ENCODE results near the gene CAMK1G.

The CAMK1G gene

GRCh38 chr1:209565759-209566678 lies 17.5 kb upstream of the CAMK1G start:
- Histone ChIP-seq H3K4me1 (ENCODE audit: control insufficient read depth, insufficient read depth, low read length) (peaks cover 4% of the 10 kb centered on the region; the same call in 1 of the 2 replicates), H3K9me3 (ENCODE audit: control insufficient read depth, insufficient read depth, low read length) (no peaks in the 10 kb centered on the region), H3K9ac (ENCODE audit: low read depth, low read length) (no peak overlapping the region), H3K4me3 (ENCODE audit: low read depth, low read length) (no peak overlapping the region), H3K36me3 (ENCODE audit: control insufficient read depth, insufficient read depth, low read length) (no peaks in the 10 kb centered on the region), H3K27me3 (ENCODE audit: control insufficient read depth, insufficient read depth, low read length) (peaks cover 11% of the 10 kb centered on the region), H3K27ac (ENCODE audit: low read depth, low read length) (no peak overlapping the region)

GRCh38 chr1:209567698-209568175 lies 15.8 kb upstream of the CAMK1G start:
- Histone ChIP-seq H3K36me3 (ENCODE audit: control insufficient read depth, insufficient read depth, low read length) (no peaks in the 10 kb centered on the region), H3K27ac (ENCODE audit: low read depth, low read length) (no peak overlapping the region), H3K9me3 (ENCODE audit: control insufficient read depth, insufficient read depth, low read length) (no peaks in the 10 kb centered on the region), H3K27me3 (ENCODE audit: control insufficient read depth, insufficient read depth, low read length) (peaks cover 10% of the 10 kb centered on the region), H3K9ac (ENCODE audit: low read depth, low read length) (no peak overlapping the region), H3K4me1 (ENCODE audit: control insufficient read depth, insufficient read depth, low read length) (peaks cover 4% of the 10 kb centered on the region; the same call in 1 of the 2 replicates), H3K4me3 (ENCODE audit: low read depth, low read length) (no peak overlapping the region)

- Histone ChIP-seq H3K4me1 (ENCODE audit: control insufficient read depth, insufficient read depth, low read length) (peaks cover 4% of the 10 kb centered on the region; the same call in 1 of the 2 replicates), H3K9me3 (ENCODE audit: control insufficient read depth, insufficient read depth, low read length) (no peaks in the 10 kb centered on the region), H3K9ac (ENCODE audit: low read depth, low read length) (no peak overlapping the region), H3K27ac (ENCODE audit: low read depth, low read length) (no peak overlapping the region), H3K27me3 (ENCODE audit: control insufficient read depth, insufficient read depth, low read length) (peaks cover 8% of the 10 kb centered on the region; the same call in 1 of the 2 replicates), H3K36me3 (ENCODE audit: control insufficient read depth, insufficient read depth, low read length) (no peaks in the 10 kb centered on the region), H3K4me3 (ENCODE audit: low read depth, low read length) (no peak overlapping the region)
Measured at GRCh38 chr1:209569455-209570207, 13.9 kb upstream of the CAMK1G start.

GRCh38 chr1:209570743-209571142 lies 12.8 kb upstream of the CAMK1G start:
- Histone ChIP-seq H3K9ac (ENCODE audit: low read depth, low read length) (no peak overlapping the region), H3K4me1 (ENCODE audit: control insufficient read depth, insufficient read depth, low read length) (peaks cover 4% of the 10 kb centered on the region; the same call in 1 of the 2 replicates), H3K36me3 (ENCODE audit: control insufficient read depth, insufficient read depth, low read length) (no peaks in the 10 kb centered on the region), H3K4me3 (ENCODE audit: low read depth, low read length) (no peak overlapping the region), H3K27ac (ENCODE audit: low read depth, low read length) (no peak overlapping the region), H3K9me3 (ENCODE audit: control insufficient read depth, insufficient read depth, low read length) (no peaks in the 10 kb centered on the region), H3K27me3 (ENCODE audit: control insufficient read depth, insufficient read depth, low read length) (no peaks in the 10 kb centered on the region; the same call in none of the 2 replicates)

GRCh38 chr1:209576392-209577197 lies 6.9 kb upstream of the CAMK1G start:
- Histone ChIP-seq H3K27me3 (ENCODE audit: control insufficient read depth, insufficient read depth, low read length) (no peaks in the 10 kb centered on the region; the same call in none of the 2 replicates), H3K27ac (ENCODE audit: low read depth, low read length) (no peak overlapping the region), H3K36me3 (ENCODE audit: control insufficient read depth, insufficient read depth, low read length) (no peaks in the 10 kb centered on the region), H3K4me3 (ENCODE audit: low read depth, low read length) (no peak overlapping the region), H3K9ac (ENCODE audit: low read depth, low read length) (no peak overlapping the region), H3K4me1 (ENCODE audit: control insufficient read depth, insufficient read depth, low read length) (0 out of 2 replicates have a peak, but pooled peaks cover 3% of the 10 kb centered on the region), H3K9me3 (ENCODE audit: control insufficient read depth, insufficient read depth, low read length) (no peaks in the 10 kb centered on the region)

GRCh38 chr1:209577346-209577745 lies 6.2 kb upstream of the CAMK1G start:
- Histone ChIP-seq H3K36me3 (ENCODE audit: control insufficient read depth, insufficient read depth, low read length) (no peaks in the 10 kb centered on the region), H3K27ac (ENCODE audit: low read depth, low read length) (no peak overlapping the region), H3K27me3 (ENCODE audit: control insufficient read depth, insufficient read depth, low read length) (no peaks in the 10 kb centered on the region; the same call in none of the 2 replicates), H3K9me3 (ENCODE audit: control insufficient read depth, insufficient read depth, low read length) (no peaks in the 10 kb centered on the region), H3K4me3 (ENCODE audit: low read depth, low read length) (no peak overlapping the region), H3K9ac (ENCODE audit: low read depth, low read length) (no peak overlapping the region), H3K4me1 (ENCODE audit: control insufficient read depth, insufficient read depth, low read length) (0 out of 2 replicates have a peak, but pooled peaks cover 3% of the 10 kb centered on the region)

- H3K4me3 ChIP-seq (ENCODE audit: low read depth, low read length): no peak overlapping the region
- H3K27ac ChIP-seq (ENCODE audit: low read depth, low read length): no peak overlapping the region
- 0 out of 2 replicates have a peak, but pooled peaks cover 12% of the 10 kb centered on the region for H3K4me1 ChIP-seq (ENCODE audit: control insufficient read depth, insufficient read depth, low read length)
- no peaks in the 10 kb centered on the region for H3K36me3 ChIP-seq (ENCODE audit: control insufficient read depth, insufficient read depth, low read length)
- no peaks in the 10 kb centered on the region for H3K9me3 ChIP-seq (ENCODE audit: control insufficient read depth, insufficient read depth, low read length)
- H3K27me3 ChIP-seq (ENCODE audit: control insufficient read depth, insufficient read depth, low read length): peaks cover 18% of the 10 kb centered on the region
- no peak overlapping the region for H3K9ac ChIP-seq (ENCODE audit: low read depth, low read length)
Measured at GRCh38 chr1:209580577-209580976, 2.9 kb upstream of the CAMK1G start.

- Histone ChIP-seq H3K27ac (ENCODE audit: low read depth, low read length) (no peak overlapping the region), H3K36me3 (ENCODE audit: control insufficient read depth, insufficient read depth, low read length) (no peaks in the 10 kb centered on the region), H3K9ac (ENCODE audit: low read depth, low read length) (no peak overlapping the region), H3K4me3 (ENCODE audit: low read depth, low read length) (peak overlapping the region; percentile 58), H3K4me1 (ENCODE audit: control insufficient read depth, insufficient read depth, low read length) (peaks cover 18% of the 10 kb centered on the region; the same call in 1 of the 2 replicates), H3K27me3 (ENCODE audit: control insufficient read depth, insufficient read depth, low read length) (peaks cover 31% of the 10 kb centered on the region), H3K9me3 (ENCODE audit: control insufficient read depth, insufficient read depth, low read length) (no peaks in the 10 kb centered on the region)
Measured at GRCh38 chr1:209584231-209584672, 738 bp downstream of the CAMK1G start.

GRCh38 chr1:209585197-209585596 lies 1.7 kb downstream of the CAMK1G start:
- peaks cover 18% of the 10 kb centered on the region; the same call in 1 of the 2 replicates for H3K4me1 ChIP-seq (ENCODE audit: control insufficient read depth, insufficient read depth, low read length)
- H3K27ac ChIP-seq (ENCODE audit: low read depth, low read length): no peak overlapping the region
- H3K27me3 ChIP-seq (ENCODE audit: control insufficient read depth, insufficient read depth, low read length): peaks cover 31% of the 10 kb centered on the region
- no peak overlapping the region for H3K9ac ChIP-seq (ENCODE audit: low read depth, low read length)
- H3K36me3 ChIP-seq (ENCODE audit: control insufficient read depth, insufficient read depth, low read length): no peaks in the 10 kb centered on the region
- H3K4me3 ChIP-seq (ENCODE audit: low read depth, low read length): peak overlapping the region; percentile 39
- no peaks in the 10 kb centered on the region for H3K9me3 ChIP-seq (ENCODE audit: control insufficient read depth, insufficient read depth, low read length)

- no peaks in the 10 kb centered on the region for H3K36me3 ChIP-seq (ENCODE audit: control insufficient read depth, insufficient read depth, low read length)
- H3K9ac ChIP-seq (ENCODE audit: low read depth, low read length): no peak overlapping the region
- peak overlapping the region; percentile 39 for H3K4me3 ChIP-seq (ENCODE audit: low read depth, low read length)
- no peaks in the 10 kb centered on the region for H3K9me3 ChIP-seq (ENCODE audit: control insufficient read depth, insufficient read depth, low read length)
- H3K4me1 ChIP-seq (ENCODE audit: control insufficient read depth, insufficient read depth, low read length): peaks cover 18% of the 10 kb centered on the region; the same call in 1 of the 2 replicates
- H3K27me3 ChIP-seq (ENCODE audit: control insufficient read depth, insufficient read depth, low read length): peaks cover 31% of the 10 kb centered on the region
- no peak overlapping the region for H3K27ac ChIP-seq (ENCODE audit: low read depth, low read length)
Measured at GRCh38 chr1:209585672-209586071, 2.2 kb downstream of the CAMK1G start.

Measured in HUES48 (cell line).